ENCODE measurements around the gene SPATA19.

DNA sequence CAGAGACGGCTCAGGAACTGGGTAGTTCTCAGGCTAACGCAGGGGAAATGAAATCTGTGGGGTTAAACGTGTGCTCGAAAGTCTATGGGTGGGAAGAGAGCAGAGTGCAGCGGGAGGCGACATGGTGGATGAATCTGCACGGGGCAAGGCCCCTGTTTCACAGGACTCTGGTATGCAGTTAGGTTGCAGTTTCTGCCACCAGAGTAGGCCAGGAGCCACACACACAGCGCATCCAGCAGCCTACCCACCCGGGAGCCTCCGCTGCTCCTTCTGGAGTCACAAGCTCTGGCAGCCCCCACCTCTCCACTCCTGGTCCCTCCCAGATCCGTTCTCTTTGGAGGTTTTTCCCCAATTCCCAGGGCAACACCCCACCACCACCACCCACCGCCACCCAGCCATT, 27.0 kb downstream of the SPATA19 start:
- TF ChIP-seq, protein P1, sequence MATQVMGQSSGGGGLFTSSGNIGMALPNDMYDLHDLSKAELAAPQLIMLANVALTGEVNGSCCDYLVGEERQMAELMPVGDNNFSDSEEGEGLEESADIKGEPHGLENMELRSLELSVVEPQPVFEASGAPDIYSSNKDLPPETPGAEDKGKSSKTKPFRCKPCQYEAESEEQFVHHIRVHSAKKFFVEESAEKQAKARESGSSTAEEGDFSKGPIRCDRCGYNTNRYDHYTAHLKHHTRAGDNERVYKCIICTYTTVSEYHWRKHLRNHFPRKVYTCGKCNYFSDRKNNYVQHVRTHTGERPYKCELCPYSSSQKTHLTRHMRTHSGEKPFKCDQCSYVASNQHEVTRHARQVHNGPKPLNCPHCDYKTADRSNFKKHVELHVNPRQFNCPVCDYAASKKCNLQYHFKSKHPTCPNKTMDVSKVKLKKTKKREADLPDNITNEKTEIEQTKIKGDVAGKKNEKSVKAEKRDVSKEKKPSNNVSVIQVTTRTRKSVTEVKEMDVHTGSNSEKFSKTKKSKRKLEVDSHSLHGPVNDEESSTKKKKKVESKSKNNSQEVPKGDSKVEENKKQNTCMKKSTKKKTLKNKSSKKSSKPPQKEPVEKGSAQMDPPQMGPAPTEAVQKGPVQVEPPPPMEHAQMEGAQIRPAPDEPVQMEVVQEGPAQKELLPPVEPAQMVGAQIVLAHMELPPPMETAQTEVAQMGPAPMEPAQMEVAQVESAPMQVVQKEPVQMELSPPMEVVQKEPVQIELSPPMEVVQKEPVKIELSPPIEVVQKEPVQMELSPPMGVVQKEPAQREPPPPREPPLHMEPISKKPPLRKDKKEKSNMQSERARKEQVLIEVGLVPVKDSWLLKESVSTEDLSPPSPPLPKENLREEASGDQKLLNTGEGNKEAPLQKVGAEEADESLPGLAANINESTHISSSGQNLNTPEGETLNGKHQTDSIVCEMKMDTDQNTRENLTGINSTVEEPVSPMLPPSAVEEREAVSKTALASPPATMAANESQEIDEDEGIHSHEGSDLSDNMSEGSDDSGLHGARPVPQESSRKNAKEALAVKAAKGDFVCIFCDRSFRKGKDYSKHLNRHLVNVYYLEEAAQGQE (IDR thresholded peaks at IDR 0.05; ENCODE audit: insufficient read depth in 1 of 2, low read depth in 2 of 2, low read length in 2 of 2) = no peak
- no peak for TF ChIP-seq SIN3A (IDR thresholded peaks at IDR 0.05; ENCODE audit: borderline replicate concordance, insufficient read depth, low read length)
- no peak for TF ChIP-seq POLR2AphosphoS5 (IDR thresholded peaks at IDR 0.05; ENCODE audit: low read depth, low read length)

Measured in PFSK-1 (cell line).